KMS-11 (cell line): ENCODE results near the gene EIF4G1.

ENCODE experiments used
- H2AFZ ChIP-seq: fragments of 200-600 bp; sonication (generic); 2 replicates; pipeline ENCODE4 v1.6.1; 2016; ENCODE audit warnings: antibody characterized with exemption, mixed run types, low read depth
- H3K27ac ChIP-seq: fragments of 200-600 bp; sonication (generic); 2 replicates; pipeline ENCODE4 v1.6.1; 2016; ENCODE audit warnings: mild to moderate bottlenecking, mixed run types
- H3K27me3 ChIP-seq: fragments of 200-600 bp; sonication (generic); 2 replicates; pipeline ENCODE4 v1.6.1; 2017; ENCODE audit warnings: mild to moderate bottlenecking, low read depth, mixed run types, moderate library complexity; ENCODE audit not compliant: insufficient read depth
- H3K36me3 ChIP-seq: fragments of 200-600 bp; sonication (generic); 2 replicates; pipeline ENCODE4 v1.6.1; 2017; ENCODE audit warnings: mild to moderate bottlenecking, mixed run types; ENCODE audit not compliant: insufficient read depth
- H3K4me1 ChIP-seq: fragments of 200-600 bp; sonication (generic); 2 replicates; pipeline ENCODE4 v1.6.1; 2016; ENCODE audit warnings: mild to moderate bottlenecking, low read depth, mixed run types; ENCODE audit not compliant: poor library complexity, severe bottlenecking
- H3K4me2 ChIP-seq: fragments of 200-600 bp; sonication (generic); 2 replicates; pipeline ENCODE4 v1.7.0; 2016; ENCODE audit warnings: mild to moderate bottlenecking, mixed run types
- H3K4me3 ChIP-seq: fragments of 200-600 bp; sonication (generic); IDR thresholded peaks from 2 replicates; pipeline ENCODE4 v1.6.1; 2017; ENCODE audit warnings: low read depth, low read length, mixed read lengths; ENCODE audit not compliant: insufficient read depth
- H3K79me2 ChIP-seq: fragments of 200-600 bp; sonication (generic); 2 replicates; pipeline ENCODE4 v1.6.1; 2016; ENCODE audit warnings: low read depth, mixed run types; ENCODE audit not compliant: insufficient read depth
- H3K9ac ChIP-seq: fragments of 200-600 bp; sonication (generic); 2 replicates; pipeline ENCODE4 v1.6.1; 2016; ENCODE audit warnings: mild to moderate bottlenecking, mixed run types
- H4K20me1 ChIP-seq: fragments of 200-600 bp; sonication (generic); 2 replicates; pipeline ENCODE4 v1.6.1; 2016; ENCODE audit warnings: mild to moderate bottlenecking, mixed run types; ENCODE audit not compliant: insufficient read depth
- CTCF ChIP-seq: fragments of 200-600 bp; sonication (generic); conservative IDR thresholded peaks from 2 replicates; pipeline ENCODE4 v1.6.1; 2017; ENCODE audit warnings: low read depth, mild to moderate bottlenecking, antibody characterized with exemption, low read length, moderate library complexity, mixed read lengths

The EIF4G1 gene

DNA sequence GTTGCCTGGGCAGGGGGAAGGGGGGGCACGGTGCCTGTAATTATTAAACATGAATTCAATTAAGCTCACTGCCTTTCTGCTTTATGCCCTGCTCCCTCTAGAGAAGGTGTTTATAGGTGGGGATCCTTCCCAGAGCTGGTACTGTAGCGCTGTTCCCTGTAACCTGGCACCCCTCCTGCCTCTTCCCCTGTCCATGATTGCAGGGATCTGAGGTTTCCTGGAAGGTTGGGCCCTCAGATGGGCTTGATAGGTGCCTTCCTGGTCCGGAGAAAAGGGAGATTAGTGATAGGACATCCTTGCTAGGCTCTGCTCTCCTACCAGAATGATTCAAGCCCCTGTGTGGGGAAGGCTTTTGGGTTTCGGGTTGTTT lies 20.9 kb downstream of the EIF4G1 start:
- peaks cover 3% of the 10 kb centered on the region for H3K4me1 ChIP-seq
- no peaks in the 10 kb centered on the region for H4K20me1 ChIP-seq
- peak overlapping the region; percentile 34; the same call in 1 of the 2 replicates for H3K9ac ChIP-seq
- no peaks in the 10 kb centered on the region for H3K27me3 ChIP-seq
- peaks cover 4% of the 10 kb centered on the region; the same call in 1 of the 2 replicates for H3K79me2 ChIP-seq
- H2AFZ ChIP-seq = no peak overlapping the region
- peak overlapping the region; percentile 54 for H3K27ac ChIP-seq
- no peak for TF ChIP-seq CTCF
- peak overlapping the region; percentile 39; the same call in 1 of the 2 replicates for H3K4me2 ChIP-seq
- H3K36me3 ChIP-seq = peaks cover 13% of the 10 kb centered on the region; the same call in 1 of the 2 replicates
- H3K4me3 ChIP-seq = no peak overlapping the region

DNA sequence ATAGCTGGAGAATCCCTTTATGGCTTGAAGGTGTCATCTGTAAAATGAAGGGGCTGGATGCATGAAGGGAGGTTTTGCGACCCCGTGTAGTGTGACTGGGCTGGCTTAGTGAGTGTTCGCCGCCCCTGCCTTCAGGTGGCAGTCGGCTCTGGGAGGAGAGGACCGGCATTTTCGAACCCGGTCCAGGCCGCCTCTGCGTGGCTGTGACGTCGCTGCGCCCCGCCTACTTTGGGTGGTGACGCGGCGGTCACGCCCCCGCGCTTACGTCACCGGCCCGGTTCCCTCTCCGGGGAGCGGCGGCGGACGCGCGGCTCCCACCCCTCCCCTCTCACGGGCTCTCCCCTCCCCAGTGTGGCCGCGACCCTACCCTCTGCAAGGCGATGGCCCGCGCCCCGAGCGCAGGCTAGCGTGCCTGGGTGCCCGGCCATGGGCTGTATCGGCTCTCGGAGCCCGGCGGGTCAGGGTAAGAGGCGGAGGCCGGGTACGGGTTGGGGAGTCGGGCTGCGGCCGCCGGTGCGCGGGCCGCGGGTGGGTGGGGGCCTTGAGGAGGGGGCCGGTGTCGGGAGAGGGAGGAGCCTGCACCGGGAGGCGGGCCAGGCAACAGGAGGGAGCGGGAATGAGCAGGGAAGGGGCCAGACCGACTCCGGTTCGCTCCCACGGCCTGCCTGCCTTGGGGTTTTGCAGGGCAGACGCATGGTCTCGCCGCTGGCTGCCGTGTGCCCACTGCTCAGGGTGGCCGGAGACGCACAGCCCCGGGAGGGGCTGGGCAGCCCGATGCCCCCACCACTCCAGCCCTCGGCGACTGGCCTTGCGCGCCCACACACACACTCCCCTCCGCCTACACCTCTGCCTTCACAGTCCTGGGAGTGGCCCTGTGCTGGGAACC lies 21.5 kb downstream of the EIF4G1 start:
- H3K27ac ChIP-seq = peak overlapping the region; percentile 54
- no peaks in the 10 kb centered on the region for H4K20me1 ChIP-seq
- no peak overlapping the region for H3K4me3 ChIP-seq
- H3K27me3 ChIP-seq = no peaks in the 10 kb centered on the region
- H3K9ac ChIP-seq = peak overlapping the region; percentile 34; the same call in 1 of the 2 replicates
- TF ChIP-seq CTCF = no peak
- peaks cover 3% of the 10 kb centered on the region for H3K4me1 ChIP-seq
- H3K4me2 ChIP-seq = peak overlapping the region; percentile 39; the same call in 1 of the 2 replicates
- peaks cover 2% of the 10 kb centered on the region; the same call in 1 of the 2 replicates for H3K79me2 ChIP-seq
- no peak overlapping the region for H2AFZ ChIP-seq
- peaks cover 12% of the 10 kb centered on the region; the same call in 1 of the 2 replicates for H3K36me3 ChIP-seq

DNA sequence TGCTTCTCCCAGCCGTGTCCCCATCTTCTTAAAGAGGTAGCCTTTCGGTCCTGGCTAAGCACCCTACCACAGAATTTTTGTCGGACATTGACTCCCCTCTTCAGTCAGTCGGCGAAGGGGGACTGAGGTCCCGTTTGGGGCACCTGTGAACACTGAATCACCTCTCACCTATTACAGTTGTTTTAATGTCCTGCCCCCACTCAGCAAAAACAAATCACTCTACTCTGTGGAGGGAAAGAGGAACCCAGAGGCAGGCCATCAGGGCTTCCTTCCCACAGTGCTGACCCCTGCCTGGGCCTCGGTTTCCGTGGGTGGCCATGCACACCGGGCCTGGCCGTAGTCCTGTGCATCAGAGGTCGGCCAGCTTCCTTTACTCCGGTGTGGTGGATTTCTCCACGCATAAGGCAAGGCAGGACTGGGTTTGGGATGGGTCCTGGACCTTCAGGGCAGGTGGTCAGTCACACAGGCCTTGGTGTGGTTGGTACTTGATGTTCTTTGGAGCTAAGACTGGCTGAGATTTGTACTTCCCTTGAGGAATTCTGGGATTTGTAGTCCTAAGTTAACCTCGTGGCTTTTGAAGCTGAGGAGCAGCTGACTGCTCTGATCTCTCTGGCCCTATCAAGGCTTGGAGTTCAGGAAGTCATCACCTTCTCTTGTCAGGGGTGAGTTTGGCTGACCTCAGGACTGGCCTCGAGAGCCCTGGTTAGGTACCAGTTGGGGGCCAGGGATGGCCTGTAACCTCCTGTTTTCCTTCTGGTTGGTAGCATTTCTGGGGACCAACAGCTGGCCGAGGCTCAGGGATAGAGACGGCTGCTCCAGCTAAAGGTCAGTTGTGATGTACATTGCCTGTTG lies 22.4 kb downstream of the EIF4G1 start:
- peaks cover 3% of the 10 kb centered on the region for H3K4me1 ChIP-seq
- H3K79me2 ChIP-seq = no peaks in the 10 kb centered on the region
- no peak overlapping the region for H2AFZ ChIP-seq
- H3K36me3 ChIP-seq = peaks cover 6% of the 10 kb centered on the region; the same call in 1 of the 2 replicates
- no peaks in the 10 kb centered on the region for H4K20me1 ChIP-seq
- H3K27ac ChIP-seq = no peak overlapping the region
- no peak for TF ChIP-seq CTCF
- H3K4me2 ChIP-seq = peak overlapping the region; percentile 26; the same call in 1 of the 2 replicates
- peak overlapping the region; percentile 34; the same call in 1 of the 2 replicates for H3K9ac ChIP-seq
- no peaks in the 10 kb centered on the region for H3K27me3 ChIP-seq
- no peak overlapping the region for H3K4me3 ChIP-seq

DNA sequence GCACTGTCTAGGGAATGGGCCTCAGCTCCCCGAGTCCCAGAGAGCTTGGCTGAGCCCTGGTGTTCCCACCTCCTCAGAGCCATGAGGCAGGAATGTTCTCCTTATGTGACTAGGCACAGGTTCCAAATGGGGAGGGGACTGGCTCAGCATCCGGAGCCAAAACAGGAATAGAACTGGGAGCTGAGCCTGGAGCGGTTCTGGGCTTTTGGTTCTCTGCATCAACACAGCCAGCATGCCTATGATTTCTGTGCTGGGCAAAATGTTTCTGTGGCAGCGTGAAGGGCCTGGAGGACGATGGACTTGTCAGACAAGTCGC lies 23.0 kb downstream of the EIF4G1 start, which contains the start of gene FAM131A:
Gene FAM131A (plus strand): TSS at position 202 of the 316 bp plus-strand sequence. CDS start 31 bp downstream, at position 233.
- H3K4me3 ChIP-seq = no peak within 1 kb of the TSS
- H3K36me3 ChIP-seq = peaks cover 6% of the 10 kb centered on the region; the same call in 1 of the 2 replicates
- no peaks in the 10 kb centered on the region for H4K20me1 ChIP-seq
- no peaks in the 10 kb centered on the region for H3K79me2 ChIP-seq
- no peaks in the 10 kb centered on the region for H3K27me3 ChIP-seq
- H2AFZ ChIP-seq = no peak within 1 kb of the TSS
- peak within 1 kb of the TSS; percentile 34; the same call in 1 of the 2 replicates for H3K9ac ChIP-seq
- no peak for TF ChIP-seq CTCF
- peak within 1 kb of the TSS; percentile 26; the same call in 1 of the 2 replicates for H3K4me2 ChIP-seq
- H3K4me1 ChIP-seq = peaks cover 3% of the 10 kb centered on the region
- H3K27ac ChIP-seq = no peak within 1 kb of the TSS
